ENCODE measurements around the gene ATG4B. TPM values are rescaled to one million over a fixed set of nuclear protein-coding genes. Genes with fewer than 3 reads are reported as not detected.

The ATG4B gene
- total RNA-seq, 1 donor from 2014 or later: 94.9 TPM

DNA sequence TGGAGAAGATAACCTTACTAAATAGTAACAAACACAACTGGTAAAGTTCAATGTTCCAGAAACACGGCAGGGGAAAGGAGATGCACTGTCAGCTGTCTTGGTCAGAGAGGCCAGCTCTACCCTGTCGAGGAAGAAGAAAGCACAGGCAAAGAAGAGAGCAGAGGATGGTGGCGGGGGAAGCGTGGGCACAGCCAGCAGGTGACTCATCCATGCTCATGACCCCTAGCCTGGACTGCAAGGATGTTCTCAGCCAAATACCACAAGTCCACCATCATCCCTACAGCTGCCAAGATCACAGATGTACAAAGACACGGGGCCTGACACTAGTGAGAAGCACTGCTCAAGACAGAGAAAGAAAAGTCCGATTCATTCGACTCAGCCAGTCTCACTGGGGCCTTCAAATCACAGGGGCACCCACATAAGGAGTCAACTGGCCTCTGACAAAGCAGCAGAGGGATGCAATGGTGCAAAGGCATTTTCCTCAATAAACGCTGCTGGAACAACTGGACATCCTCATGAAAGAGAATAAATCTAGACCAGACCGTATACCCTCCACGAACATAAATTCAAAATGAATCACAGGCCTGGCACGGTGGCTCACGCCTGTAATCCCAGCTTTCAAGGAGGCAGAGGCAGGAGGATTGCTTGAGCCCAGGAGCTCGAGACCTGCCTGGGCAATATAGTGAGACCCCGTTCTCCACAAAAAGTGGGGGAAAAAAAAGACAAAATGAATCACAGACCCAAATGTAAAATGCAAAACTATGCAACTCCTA, 43.5 kb downstream of the ATG4B start:
- intact Hi-C loops (cut with micrococcal nuclease): no loop called here

DNA sequence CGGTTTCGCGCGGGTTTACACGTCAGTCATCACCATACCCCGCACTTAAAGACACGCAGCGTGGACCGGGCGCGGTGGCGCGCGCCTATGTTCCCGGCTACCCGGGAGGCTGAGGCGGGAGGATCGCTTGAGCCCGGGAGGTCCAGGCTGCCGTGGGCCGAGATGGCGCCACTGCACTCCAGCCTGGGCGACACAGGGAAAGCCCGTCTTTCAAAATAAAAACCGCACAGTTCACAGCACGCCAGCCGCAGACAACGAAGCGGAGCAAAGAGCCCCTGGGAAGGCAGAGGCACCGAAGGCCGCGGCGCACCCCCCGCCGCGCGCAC, 48.8 kb downstream of the ATG4B start:
- intact Hi-C loops (cut with micrococcal nuclease): loop anchor here (1.0 to 5.0 kb wide), 11 partner anchors 16 to 537 kb away; partner anchors contain the start of genes D2HGDH, HDLBP, ING5 and PASK

DNA sequence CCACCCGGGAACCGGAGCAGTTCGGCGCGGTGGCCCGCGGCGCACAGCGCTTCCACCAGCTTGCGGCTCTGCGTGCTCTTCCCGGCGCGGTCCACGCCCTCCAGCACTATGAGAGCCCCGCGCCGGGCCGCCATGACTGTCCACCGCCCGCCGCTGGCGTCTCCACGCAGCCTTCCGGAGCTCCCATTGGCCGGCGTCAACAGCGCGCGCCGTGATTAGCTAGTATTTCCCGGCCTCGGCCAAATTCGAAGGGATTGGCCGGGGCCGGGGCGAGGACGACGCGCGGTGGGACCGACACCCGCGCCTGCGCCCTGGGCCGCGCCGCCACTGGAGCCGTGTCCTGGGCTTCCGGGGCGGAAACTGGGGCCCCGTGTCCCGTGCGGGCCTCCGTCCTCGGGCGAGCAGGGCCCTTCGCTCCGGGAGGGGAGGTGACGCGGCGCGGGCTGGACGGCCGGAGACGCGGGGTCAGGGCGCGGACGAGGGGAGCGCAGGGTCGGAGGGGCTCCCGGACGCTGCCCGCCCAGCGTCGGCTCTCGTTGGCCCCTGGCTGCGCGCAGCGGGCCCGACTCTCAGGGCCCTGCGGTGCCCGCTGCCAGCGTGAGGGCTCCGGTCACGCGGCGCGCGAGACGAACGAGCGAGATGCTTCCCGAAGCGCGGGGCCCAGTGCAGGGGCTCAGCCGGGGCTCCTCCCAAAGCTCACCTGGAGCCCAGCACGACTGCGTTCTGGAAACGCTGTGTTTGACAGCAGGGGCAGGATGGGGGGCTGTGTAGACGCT, 49.3 kb downstream of the ATG4B start, which contains the start of gene DTYMK:
Gene DTYMK, minus strand, starts transcription at position 166 of the 776 bp plus-strand sequence. Its CDS starts 32 bp downstream, at position 134.
- intact Hi-C loops (cut with micrococcal nuclease): loop anchor here (1.0 to 5.0 kb wide), 12 partner anchors 15 to 1126 kb away; partner anchors contain the start of genes D2HGDH, HDLBP, ING5 and PASK

DNA sequence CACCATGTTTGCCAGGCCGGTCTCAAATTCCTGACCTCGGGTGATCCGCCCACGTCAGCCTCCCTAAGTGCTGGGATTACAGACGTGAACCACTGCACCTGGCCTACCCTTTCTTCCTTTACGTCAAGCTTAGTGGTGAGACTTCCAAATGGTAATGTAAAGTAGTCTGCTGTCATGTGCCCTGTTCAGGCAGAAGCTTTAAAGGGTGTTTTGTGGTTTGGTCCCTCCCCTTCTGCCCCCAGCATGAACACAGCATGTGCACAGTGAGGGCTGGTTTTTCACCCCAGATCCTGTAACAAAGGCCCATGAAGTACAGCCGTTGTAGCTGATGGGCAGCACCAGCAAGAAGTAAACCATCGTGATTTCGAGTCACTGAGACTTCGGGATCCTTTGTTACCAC, 51.8 kb downstream of the ATG4B start:
- intact Hi-C loops (cut with micrococcal nuclease): loop anchor here (5.0 kb wide), 2 partner anchors 247 to 398 kb away; no protein-coding TSS in a partner anchor

DNA sequence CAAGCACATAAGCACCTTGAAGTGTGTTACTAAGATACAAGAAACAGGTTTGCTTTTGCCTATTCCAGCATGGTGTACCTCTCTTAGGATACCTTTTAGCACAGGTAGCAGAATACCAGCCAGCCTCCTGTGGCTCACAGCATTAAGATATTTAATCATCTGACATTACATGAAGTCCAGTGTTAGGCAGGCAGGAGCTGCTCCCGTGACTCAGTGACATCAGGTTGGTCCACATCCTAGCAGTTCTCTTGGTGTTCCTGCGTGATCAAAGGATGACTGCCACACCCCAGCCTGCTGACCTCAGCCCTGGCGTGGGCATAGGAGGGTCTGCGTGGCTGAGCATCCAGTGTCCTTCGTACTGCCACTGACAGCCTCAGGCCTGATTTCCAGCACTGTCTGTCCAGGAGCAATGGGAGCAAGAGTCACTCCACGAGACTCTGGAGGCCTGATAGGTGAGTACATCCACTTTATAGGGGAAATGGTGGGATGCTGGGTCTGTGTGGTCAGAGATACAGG, 52.8 kb downstream of the ATG4B start:
- intact Hi-C loops (cut with micrococcal nuclease): no loop called here

DNA sequence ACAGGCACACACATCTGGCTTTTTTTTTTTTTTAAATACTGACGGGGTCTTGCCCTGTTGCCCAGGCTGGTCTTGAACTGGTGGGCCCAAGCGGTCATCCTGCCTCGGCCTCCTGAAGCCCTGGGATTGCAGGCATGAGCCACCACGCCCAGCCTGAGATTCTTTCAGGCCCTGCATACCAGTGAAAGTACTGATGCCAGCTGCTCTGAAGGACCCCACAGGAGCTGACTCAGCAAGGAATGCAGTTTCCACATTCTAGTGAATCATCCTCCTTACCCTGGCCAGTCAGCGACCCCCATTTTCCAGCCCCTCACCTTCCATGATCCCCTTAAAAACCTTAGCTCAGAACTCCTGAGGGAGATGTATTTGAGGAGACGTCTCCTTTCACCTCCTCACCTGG, 55.0 kb downstream of the ATG4B start:
- intact Hi-C loops (cut with micrococcal nuclease): no loop called here

DNA sequence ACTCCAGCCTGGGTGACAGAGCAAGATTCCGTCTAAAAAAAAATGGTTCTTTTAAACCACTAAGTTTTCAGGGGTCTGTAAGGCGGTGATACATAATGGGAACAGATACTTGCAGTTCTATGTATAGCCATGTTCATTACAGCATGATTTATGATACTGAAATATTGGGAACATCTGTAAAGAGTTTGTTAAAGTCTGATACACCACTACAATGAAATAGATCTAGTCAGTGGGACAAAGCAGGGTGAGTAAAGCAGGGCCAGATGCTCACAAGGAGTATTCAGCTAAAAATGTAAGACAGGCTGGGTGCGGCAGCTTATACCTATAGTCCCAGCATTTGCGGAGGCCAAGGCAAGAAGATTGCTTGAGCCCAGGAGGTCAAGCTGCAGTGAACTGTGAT, 58.2 kb downstream of the ATG4B start:
- intact Hi-C loops (cut with micrococcal nuclease): no loop called here

DNA sequence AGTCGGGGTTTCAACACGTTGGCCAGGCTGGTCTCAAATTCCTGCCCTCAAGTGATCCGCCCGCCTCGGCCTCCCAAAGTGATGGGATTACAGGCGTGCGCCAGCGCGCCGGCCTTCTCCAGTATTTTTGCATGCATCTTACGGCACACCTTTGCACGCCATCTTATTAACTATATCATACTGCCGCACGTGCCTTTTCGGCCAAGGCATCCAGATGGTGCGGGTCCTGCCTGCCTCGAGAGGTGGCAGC, 63.6 kb downstream of the ATG4B start:
- intact Hi-C loops (cut with micrococcal nuclease): loop anchor here (1.0 to 5.0 kb wide), 5 partner anchors 64 to 1264 kb away; partner anchors contain the start of genes ATG4B, DUSP28, GPC1 and PDCD1

DNA sequence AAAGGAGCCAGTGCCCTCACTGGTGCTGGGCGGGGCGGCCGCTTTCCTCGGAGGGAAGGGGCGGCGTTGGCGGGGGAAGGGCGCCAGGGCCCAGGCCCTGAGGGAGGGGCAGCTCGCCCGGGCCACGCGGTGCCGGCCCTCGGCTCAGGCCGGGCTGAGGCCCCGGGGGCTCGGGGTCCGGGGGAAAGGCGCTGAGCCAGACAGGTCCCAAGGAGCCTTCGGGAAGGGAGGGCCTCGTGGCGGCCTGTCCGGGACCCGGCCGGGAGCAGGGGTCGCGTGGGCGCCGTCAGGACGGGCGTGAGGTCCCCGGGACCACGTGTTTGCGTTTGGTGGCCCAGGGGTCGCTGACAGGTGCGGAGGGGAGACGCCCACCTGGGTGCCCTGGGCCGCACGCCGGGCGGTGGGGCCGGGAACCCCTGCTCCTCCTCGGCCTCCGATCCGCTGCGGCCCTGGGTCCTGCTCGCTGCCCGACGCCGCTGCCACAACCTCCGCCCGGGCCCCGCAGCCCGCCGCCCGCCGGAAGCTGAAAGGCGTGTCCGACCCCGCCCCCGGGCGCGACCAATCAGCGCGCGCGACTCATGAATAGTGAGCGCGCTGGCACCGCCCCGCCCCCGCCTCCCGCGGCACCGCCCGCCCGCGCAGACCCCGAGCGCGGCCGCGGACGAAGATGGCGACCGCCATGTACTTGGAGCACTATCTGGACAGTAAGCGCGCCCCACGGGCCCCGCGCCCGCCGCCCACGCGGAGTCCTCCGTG, 64.1 kb downstream of the ATG4B start, which contains the start of gene ING5:
Gene ING5, plus strand, starts transcription at position 641 of the 756 bp plus-strand sequence. Its CDS starts 27 bp downstream, at position 668.
- intact Hi-C loops (cut with micrococcal nuclease): loop anchor here (1.0 to 5.0 kb wide), 13 partner anchors 15 to 1264 kb away; partner anchors contain the start of genes ATG4B, D2HGDH, DTYMK and DUSP28

DNA sequence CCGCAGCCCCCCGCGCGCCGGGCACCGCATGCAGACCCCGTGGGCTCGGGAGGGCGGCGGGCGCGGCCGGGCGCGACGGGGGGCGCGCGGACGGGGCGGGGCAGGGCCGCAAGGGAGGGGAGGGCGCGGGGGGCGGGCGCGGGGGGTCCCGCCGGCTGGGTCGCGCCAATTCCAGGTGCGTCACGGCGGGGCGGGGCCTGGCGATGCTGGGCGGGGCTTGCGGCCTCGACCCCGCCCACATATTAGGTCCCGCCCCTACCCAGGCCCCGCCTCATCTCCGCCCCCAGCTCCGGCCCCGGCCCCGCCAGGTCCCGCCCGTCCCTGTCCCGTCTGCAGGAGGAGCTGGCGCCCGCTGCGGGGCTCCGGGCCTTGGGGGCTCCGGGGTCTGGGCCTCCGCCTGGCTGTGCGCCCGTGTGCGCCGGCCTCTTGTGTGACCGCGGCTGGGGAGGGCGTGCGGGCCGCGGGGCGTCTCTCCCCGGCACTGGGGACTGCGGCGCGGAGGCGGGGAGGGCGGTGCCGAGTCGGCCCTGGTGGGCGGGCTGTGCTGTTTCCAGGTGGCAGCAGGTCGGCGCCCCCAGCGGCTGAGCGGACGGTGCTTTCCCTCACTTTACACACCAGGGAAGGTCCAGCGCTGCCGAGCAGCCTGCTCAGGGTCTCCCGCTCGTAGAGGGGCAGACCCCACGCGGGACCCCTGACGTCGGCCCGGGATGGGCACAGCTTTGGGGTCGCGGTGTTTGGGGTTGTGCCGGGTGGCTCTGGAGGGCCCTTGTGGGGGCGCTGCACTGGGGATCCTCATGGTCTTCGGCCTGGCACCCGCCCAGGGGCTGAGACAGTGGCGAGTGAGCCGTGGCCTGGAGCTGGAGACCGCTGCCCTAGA, 64.9 kb downstream of the ATG4B start:
- intact Hi-C loops (cut with micrococcal nuclease): loop anchor here (1.0 to 5.0 kb wide), 10 partner anchors 16 to 1265 kb away; partner anchors contain the start of genes D2HGDH, DTYMK, FARP2 and GPC1

DNA sequence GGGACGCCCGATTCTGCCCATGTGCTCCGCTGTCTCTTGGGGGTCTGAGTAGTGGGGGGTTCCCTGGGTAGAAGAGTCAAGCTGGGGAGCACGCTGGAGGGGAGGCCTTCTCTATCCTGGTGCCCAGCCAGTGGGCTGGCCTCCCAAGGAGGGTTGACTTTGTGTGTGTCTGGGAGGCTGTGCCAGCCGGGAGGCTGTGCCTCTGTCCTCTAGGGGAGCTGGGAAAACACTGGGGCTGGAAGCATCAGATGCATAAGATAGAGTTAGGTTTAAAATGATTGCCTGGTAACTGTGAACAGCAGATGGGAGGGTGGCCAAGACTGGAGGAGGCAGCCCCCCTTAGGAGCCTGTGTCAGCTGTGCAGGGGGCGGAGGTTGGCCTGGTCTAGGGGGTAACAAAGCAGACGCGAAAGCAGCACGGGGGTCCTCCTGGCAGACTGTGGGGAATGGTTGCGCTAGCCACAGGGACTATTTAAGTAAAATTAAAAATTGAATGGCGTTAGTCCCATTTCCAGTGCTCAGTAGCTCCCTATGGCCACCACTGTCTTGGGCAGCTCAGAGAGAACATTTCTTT, 65.6 kb downstream of the ATG4B start:
- intact Hi-C loops (cut with micrococcal nuclease): loop anchor here (5.0 kb wide), 2 partner anchors 154 to 1266 kb away; partner anchors contain the start of genes GPC1 and PDCD1

DNA sequence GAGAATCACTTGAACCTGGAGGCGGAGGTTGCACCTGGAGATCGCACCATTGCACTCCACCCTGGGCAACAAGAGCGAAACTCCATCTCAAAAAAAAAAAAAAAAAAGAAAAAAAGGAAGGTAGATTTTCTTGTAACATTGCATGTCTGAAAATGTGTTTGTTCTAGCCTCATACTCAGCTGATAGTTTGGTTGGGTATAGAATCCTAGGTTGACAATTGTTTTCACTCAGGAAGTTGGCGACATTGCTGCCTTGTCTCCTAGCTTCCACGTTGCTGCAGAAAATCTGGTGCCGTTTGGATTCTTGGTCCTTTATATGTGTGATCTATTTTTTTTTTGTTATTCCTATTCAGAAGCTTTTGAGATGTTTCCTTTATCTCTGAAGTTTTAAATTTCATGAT, 69.0 kb downstream of the ATG4B start:
- intact Hi-C loops (cut with micrococcal nuclease): no loop called here

DNA sequence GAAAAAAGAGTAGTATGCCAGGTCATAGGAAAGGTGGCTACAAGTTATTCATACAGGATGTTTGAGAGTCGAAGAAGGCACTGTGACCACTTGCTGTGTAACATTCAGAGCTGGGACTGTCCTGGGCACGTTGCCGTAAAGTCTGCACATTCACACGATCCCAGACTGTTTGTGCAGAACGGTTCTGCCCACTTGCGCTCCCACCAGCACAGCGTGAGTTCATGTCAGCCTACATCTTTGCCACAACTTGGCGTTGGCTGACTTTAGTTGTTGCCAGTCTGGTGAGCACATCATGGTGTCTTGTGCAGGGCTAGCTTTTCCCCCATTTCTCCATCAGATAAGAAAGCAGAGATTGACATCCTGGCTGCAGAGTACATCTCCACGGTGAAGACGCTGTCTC, 71.4 kb downstream of the ATG4B start:
- intact Hi-C loops (cut with micrococcal nuclease): no loop called here

DNA sequence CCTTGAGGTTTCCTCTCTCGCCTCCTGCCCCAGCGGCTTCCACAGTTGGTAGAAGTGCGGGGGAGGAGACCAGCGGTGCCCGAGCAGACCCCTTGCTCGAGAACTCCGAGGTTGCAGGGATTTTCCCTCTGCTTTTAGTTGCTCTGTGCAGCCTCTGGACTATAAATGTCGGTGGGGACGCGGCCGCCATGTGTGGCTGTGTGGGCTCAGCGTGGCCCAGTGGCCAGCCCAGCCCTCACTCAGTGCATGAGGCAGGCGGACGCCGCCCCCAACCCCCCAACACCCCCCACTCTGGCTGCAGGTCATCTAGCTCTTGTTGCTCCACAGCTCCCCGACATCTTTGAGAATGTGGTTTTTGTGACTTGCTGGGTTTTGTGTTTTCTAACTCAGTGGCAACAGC, 81.6 kb downstream of the ATG4B start:
- intact Hi-C loops (cut with micrococcal nuclease): no loop called here

DNA sequence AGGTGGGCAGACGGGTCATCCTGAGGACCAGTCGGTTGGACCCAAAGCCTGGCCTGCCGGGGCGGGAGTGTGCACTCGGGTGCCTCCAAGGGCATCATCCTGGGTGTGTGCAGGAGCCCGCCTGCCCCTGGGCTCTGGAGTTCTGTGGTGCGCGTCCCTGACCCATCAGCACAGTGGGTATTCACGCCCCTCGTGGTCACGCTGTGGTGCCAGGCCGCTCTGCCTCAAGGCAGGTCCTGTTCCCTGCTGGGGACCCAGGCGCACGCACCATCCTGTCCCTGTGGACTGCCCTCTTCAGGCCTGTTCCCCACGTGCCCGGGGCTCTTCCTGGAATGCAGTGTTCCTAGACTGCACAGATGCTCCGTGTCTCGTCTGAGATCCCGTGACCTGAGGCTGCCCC, 82.6 kb downstream of the ATG4B start:
- intact Hi-C loops (cut with micrococcal nuclease): no loop called here

DNA sequence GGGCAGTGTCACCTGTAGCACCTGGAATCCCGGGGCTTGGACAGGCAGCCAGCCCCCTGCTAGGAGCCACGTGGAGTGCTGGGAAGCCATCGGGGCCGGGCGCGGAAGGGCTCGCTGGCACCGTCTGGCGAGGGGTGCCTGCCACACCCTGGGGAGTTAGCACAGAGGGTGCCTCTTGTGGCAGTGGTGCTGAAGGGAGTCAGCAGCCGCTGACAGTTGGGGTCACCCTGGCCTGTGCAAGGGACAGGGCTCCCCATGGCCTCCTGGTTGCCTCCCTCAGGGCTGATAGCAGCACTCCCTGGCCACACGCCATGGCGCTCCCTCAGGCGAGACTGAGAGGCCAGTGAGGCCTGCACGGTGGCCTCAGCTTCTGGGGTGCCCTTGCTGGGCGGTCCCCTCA, 83.1 kb downstream of the ATG4B start:
- intact Hi-C loops (cut with micrococcal nuclease): no loop called here

DNA sequence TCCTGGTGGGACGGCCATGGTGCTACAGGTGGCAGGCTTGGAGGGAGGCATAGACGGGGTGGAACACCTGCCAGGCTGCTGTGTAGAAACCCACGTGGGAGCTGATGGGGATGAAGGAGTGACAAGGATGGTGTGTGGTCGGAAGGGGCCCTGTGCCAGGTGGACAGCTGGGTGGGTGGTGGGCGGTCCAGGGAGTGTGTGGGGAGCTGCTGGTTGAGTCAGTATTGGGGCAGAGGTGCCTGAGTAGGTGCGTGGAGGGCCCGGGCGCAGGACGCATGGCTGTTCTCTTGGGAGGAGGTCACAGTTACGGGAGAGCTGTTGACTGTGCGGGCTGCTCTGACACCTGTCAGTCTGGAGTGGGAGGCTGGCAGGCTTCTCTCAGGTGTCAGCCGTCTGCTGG, 84.4 kb downstream of the ATG4B start:
- intact Hi-C loops (cut with micrococcal nuclease): no loop called here

DNA sequence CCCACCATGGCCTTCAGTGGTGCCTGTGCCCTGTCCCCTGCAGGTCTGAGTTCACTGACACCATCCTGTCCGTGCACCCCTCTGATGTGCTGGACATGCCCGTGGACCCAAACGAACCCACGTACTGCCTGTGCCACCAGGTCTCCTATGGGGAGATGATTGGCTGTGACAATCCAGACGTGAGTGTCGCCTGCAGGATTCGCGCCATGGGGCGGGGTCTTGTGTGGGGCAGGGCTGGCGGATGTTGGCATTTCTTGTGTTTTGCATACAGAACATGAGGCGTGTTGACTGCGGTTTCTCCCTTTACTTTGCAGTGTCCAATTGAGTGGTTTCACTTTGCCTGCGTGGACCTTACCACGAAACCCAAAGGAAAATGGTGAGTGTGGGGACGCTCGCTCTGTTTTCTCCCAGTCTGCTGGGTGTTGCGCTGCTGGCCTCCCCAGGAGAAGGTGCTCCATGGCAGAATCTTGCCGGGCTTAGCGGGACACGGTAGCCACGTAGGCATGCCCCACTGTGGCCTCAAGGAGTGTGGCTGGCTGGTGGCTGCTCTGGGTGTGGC, 85.5 kb downstream of the ATG4B start:
- intact Hi-C loops (cut with micrococcal nuclease): no loop called here

Measured in T-helper 1 cell treated with Interleukin-12 subunit alpha and Interleukin-12 subunit beta and Interleukin-4 antibody, amounts not matched to agents 30 ng/mL and 1 ng/mL, for 36 hours (primary cell).